ENCODE data around the gene PKN3. TPM values are rescaled to one million over a fixed set of nuclear protein-coding genes. Genes with fewer than 3 reads are reported as not detected.
"Not testable (repeated sequence)": the region's sequence is repeated elsewhere in the genome, so short reads cannot be mapped to it uniquely, and the experiment has no call there.

The PKN3 gene
- total RNA-seq, 4 donors from 2014 or later: 1.4 to 5.2 (median 3.3) TPM

DNA sequence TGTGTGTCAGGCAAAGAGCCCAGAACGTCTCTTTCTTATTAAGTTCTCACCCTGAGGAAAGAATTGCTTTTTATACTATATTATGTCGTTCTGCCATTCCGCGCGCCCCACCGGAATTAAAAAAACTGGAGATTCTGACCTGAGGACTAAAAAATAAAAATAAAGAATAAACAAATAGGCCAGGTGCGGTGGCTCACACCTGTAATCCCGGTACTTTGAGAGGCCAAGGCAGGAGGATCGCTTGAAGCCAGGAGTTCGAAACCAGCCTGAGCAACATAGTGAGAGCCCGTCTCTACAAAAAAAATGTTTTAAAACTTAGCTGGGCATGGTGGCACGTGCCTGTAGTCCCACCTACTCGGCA, 45.0 kb upstream of the PKN3 start:
- in situ Hi-C loops (cut with MboI; ENCODE audit: low sequenced_read_pairs in 4 of 4): no loop called here
- ATAC-seq (no peak), DNase-seq (no peak)
- peak overlapping the region; percentile 48 to 83 (median 71) for H3K4me3 ChIP-seq
- intact Hi-C loops (cut with DNase I; ENCODE audit: low total_unique reads): loop anchor here (2.0 kb wide), 2 partner anchors 23 to 49 kb away; no protein-coding TSS in a partner anchor
- TF ChIP-seq, protein P1, sequence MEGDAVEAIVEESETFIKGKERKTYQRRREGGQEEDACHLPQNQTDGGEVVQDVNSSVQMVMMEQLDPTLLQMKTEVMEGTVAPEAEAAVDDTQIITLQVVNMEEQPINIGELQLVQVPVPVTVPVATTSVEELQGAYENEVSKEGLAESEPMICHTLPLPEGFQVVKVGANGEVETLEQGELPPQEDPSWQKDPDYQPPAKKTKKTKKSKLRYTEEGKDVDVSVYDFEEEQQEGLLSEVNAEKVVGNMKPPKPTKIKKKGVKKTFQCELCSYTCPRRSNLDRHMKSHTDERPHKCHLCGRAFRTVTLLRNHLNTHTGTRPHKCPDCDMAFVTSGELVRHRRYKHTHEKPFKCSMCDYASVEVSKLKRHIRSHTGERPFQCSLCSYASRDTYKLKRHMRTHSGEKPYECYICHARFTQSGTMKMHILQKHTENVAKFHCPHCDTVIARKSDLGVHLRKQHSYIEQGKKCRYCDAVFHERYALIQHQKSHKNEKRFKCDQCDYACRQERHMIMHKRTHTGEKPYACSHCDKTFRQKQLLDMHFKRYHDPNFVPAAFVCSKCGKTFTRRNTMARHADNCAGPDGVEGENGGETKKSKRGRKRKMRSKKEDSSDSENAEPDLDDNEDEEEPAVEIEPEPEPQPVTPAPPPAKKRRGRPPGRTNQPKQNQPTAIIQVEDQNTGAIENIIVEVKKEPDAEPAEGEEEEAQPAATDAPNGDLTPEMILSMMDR (IDR thresholded peaks at IDR 0.05 in 4 of 5, conservative IDR thresholded peaks at IDR 0.05 in 1 of 5): no peak
- no peak for TF ChIP-seq POLR2A (IDR thresholded peaks at IDR 0.05)
- no peaks in the 10 kb centered on the region for H3K27me3 ChIP-seq
- H3K27ac ChIP-seq: peak overlapping the region; percentile 92 to 100 (median 94)
- no peaks in the 10 kb centered on the region for H3K4me1 ChIP-seq
- no peaks in the 10 kb centered on the region for H3K9me3 ChIP-seq
- H3K36me3 ChIP-seq: no peaks in the 10 kb centered on the region

DNA sequence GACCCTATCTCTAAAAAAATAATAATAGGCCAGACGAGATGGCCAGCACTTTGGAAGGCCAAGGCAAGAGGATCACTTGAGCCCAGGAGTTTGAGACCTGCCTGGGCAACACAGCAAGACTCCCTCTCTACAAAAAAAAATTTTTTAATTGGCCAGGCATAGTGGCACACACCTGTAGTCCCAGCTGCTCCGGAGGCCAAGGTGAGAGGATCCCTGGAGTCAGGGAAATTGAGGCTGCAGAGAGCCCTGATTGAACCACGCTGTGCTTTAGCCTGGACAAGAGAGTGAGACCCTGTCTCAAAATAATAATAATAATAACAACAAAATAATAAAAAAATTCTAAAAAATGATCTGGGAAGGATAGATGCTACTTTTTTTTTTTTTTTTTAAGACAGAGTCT, 44.5 kb upstream of the PKN3 start:
- no peak for ATAC-seq
- Histone ChIP-seq H3K27me3 (no peaks in the 10 kb centered on the region), H3K27ac (no peak overlapping the region), H3K9me3 (no peaks in the 10 kb centered on the region), H3K4me3 (no peak overlapping the region), H3K36me3 (no peaks in the 10 kb centered on the region), H3K4me1 (no peaks in the 10 kb centered on the region)
- TF ChIP-seq, protein P1 (IDR thresholded peaks at IDR 0.05 in 4 of 5, conservative IDR thresholded peaks at IDR 0.05 in 1 of 5): no peak
- no peak for TF ChIP-seq POLR2A (IDR thresholded peaks at IDR 0.05)
- intact Hi-C loops (cut with DNase I; ENCODE audit: low total_unique reads): loop anchor here (2.0 kb wide), 2 partner anchors 23 to 49 kb away; no protein-coding TSS in a partner anchor
- in situ Hi-C loops (cut with MboI; ENCODE audit: low sequenced_read_pairs in 4 of 4): no loop called here
- DNase-seq: no peak

DNA sequence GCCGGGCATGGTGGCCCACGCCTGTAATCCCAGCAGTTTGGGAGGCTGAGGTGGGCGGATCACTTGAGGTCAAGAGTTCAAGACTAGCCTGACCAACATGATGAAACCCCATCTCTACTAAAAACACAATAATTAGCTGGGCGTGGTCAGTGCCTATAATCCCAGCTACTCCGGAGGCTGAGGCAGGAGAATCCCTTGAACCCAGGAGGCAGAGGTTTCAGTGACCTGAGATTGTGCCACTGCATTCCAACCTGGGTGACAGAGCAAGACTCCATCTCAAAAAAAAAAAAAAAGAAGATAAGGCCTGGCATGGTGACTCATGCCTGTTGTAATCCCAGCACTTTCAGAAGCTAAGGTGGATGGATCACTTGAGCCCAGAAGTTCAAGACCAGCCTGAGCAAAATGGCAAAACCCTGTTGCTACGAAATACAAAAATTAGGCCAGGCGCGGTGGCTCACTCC, 35.8 kb upstream of the PKN3 start:
- H3K4me3 ChIP-seq; DNase-seq; H3K9me3 ChIP-seq; in situ Hi-C loops (cut with MboI; ENCODE audit: low sequenced_read_pairs in 4 of 4); H3K27ac ChIP-seq; H3K4me1 ChIP-seq; H3K36me3 ChIP-seq; intact Hi-C loops (cut with DNase I; ENCODE audit: low total_unique reads); ATAC-seq; H3K27me3 ChIP-seq: not testable (repeated sequence)

DNA sequence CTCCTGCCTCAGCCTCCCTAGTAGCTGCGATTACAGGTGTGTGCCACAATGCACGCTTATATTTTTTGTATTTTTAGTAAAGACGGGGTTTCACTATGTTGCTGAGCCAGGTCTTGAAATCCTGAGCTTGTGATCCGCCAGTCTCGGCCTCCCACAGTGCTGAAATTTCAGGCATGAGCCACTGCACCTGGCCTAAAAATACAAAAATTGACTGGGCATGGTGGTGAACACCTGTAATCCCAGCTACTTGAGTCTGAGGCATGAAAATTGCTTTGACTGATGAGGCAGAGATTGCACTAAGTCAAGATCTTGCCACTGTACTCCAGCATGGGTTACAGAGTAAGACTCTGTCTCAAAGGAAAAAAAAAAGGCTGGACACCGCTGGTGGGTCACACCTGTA, 32.5 kb upstream of the PKN3 start:
- ATAC-seq (no peak), DNase-seq (no peak)
- Histone ChIP-seq H3K4me1 (no peaks in the 10 kb centered on the region), H3K4me3 (no peak overlapping the region), H3K27ac (no peak overlapping the region), H3K27me3 (no peaks in the 10 kb centered on the region), H3K9me3 (no peaks in the 10 kb centered on the region), H3K36me3 (no peaks in the 10 kb centered on the region)
- in situ Hi-C loops (cut with MboI; ENCODE audit: low sequenced_read_pairs in 4 of 4) (no loop called here), intact Hi-C loops (cut with DNase I; ENCODE audit: low total_unique reads) (no loop called here)
- TF ChIP-seq, protein P1 (IDR thresholded peaks at IDR 0.05 in 4 of 5, conservative IDR thresholded peaks at IDR 0.05 in 1 of 5): no peak
- TF ChIP-seq POLR2A (IDR thresholded peaks at IDR 0.05): no peak

DNA sequence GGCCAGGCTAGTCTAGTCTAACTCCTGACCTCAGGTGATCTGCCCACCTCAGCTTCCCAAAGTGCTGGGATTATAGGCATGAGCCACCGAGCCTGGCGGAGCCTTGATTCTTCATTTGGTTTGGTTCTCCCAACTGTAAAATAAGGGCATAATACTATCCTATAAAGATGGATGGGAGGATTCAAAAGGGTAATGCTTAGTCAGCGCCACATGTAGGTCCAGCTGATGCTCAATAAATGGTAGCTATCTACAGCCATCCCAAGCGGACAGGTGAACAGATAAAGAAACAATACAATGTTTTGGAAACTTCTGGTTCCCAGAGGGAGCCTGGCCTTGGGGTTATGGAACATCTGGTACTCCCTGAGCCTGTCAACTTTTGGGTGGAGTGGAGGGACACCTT, 26.9 kb upstream of the PKN3 start:
- ATAC-seq (no peak), DNase-seq (no peak)
- in situ Hi-C loops (cut with MboI; ENCODE audit: low sequenced_read_pairs in 4 of 4) (no loop called here), intact Hi-C loops (cut with DNase I; ENCODE audit: low total_unique reads) (no loop called here)
- no peak overlapping the region for H3K27ac ChIP-seq
- H3K9me3 ChIP-seq: no peaks in the 10 kb centered on the region
- no peak for TF ChIP-seq POLR2A (IDR thresholded peaks at IDR 0.05)
- TF ChIP-seq, protein P1 (IDR thresholded peaks at IDR 0.05 in 4 of 5, conservative IDR thresholded peaks at IDR 0.05 in 1 of 5): no peak
- no peaks in the 10 kb centered on the region for H3K27me3 ChIP-seq
- no peak overlapping the region for H3K4me3 ChIP-seq
- no peaks in the 10 kb centered on the region for H3K36me3 ChIP-seq
- no peaks in the 10 kb centered on the region for H3K4me1 ChIP-seq

Data from gastrocnemius medialis (tissue), 4 donors.